ENCODE results near the gene GALT.
A peak's percentile ranks its signal among the peaks of the same experiment; 100 is the strongest.

The GALT gene

GRCh38 chr9:34664281-34665066 lies 18.0 kb downstream of the GALT start:
- Histone ChIP-seq H3K27me3 (replicated peaks; ENCODE audit: control insufficient read depth, insufficient read depth, low read length) (no peaks in the 10 kb centered on the region; the same call in 1 of the 2 replicates), H3K4me3 (replicated peaks; ENCODE audit: low read depth, low read length) (peak overlapping the region; percentile 57), H3K36me3 (ENCODE audit: control insufficient read depth, insufficient read depth, low read length) (no peaks in the 10 kb centered on the region)
- DNase-seq (ENCODE audit: extremely low read depth, insufficient read length), result peak; percentile 49
- TF ChIP-seq CTCF (IDR thresholded peaks at IDR 0.05; ENCODE audit: insufficient read depth, low read length, poor library complexity, severe bottlenecking), result peak; percentile 99

GRCh38 chr9:34665067-34665380 lies 18.5 kb downstream of the GALT start:
- DNase-seq (ENCODE audit: extremely low read depth, insufficient read length), result no peak
- H3K27me3 ChIP-seq (replicated peaks; ENCODE audit: control insufficient read depth, insufficient read depth, low read length), result no peaks in the 10 kb centered on the region; the same call in 1 of the 2 replicates
- peak overlapping the region; percentile 57 for H3K4me3 ChIP-seq (replicated peaks; ENCODE audit: low read depth, low read length)
- no peak for TF ChIP-seq CTCF (IDR thresholded peaks at IDR 0.05; ENCODE audit: insufficient read depth, low read length, poor library complexity, severe bottlenecking)
- no peaks in the 10 kb centered on the region for H3K36me3 ChIP-seq (ENCODE audit: control insufficient read depth, insufficient read depth, low read length)

GRCh38 chr9:34665381-34666250 lies 19.1 kb downstream of the GALT start:
- peak; percentile 76 for DNase-seq (ENCODE audit: extremely low read depth, insufficient read length)
- TF ChIP-seq CTCF (IDR thresholded peaks at IDR 0.05; ENCODE audit: insufficient read depth, low read length, poor library complexity, severe bottlenecking), result no peak
- peak overlapping the region; percentile 76 for H3K4me3 ChIP-seq (replicated peaks; ENCODE audit: low read depth, low read length)
- no peaks in the 10 kb centered on the region for H3K36me3 ChIP-seq (ENCODE audit: control insufficient read depth, insufficient read depth, low read length)
- H3K27me3 ChIP-seq (replicated peaks; ENCODE audit: control insufficient read depth, insufficient read depth, low read length), result no peaks in the 10 kb centered on the region; the same call in 1 of the 2 replicates

- Histone ChIP-seq H3K4me3 (replicated peaks; ENCODE audit: low read depth, low read length) (no peak overlapping the region), H3K36me3 (ENCODE audit: control insufficient read depth, insufficient read depth, low read length) (no peaks in the 10 kb centered on the region), H3K27me3 (replicated peaks; ENCODE audit: control insufficient read depth, insufficient read depth, low read length) (no peaks in the 10 kb centered on the region; the same call in 1 of the 2 replicates)
- DNase-seq (ENCODE audit: extremely low read depth, insufficient read length), result no peak
- TF ChIP-seq CTCF (IDR thresholded peaks at IDR 0.05; ENCODE audit: insufficient read depth, low read length, poor library complexity, severe bottlenecking), result no peak
Observed at GRCh38 chr9:34669809-34670562, 23.5 kb downstream of the GALT start.

- H3K36me3 ChIP-seq (ENCODE audit: control insufficient read depth, insufficient read depth, low read length), result no peaks in the 10 kb centered on the region
- no peak for DNase-seq (ENCODE audit: extremely low read depth, insufficient read length)
- no peaks in the 10 kb centered on the region; the same call in 1 of the 2 replicates for H3K27me3 ChIP-seq (replicated peaks; ENCODE audit: control insufficient read depth, insufficient read depth, low read length)
- no peak overlapping the region for H3K4me3 ChIP-seq (replicated peaks; ENCODE audit: low read depth, low read length)
- no peak for TF ChIP-seq CTCF (IDR thresholded peaks at IDR 0.05; ENCODE audit: insufficient read depth, low read length, poor library complexity, severe bottlenecking)
Observed at GRCh38 chr9:34671307-34671706, 24.8 kb downstream of the GALT start.
